Measurements from ENCODE around the gene BUB1B.

The BUB1B gene

GRCh38 chr15:40183636-40184463, 23.0 kb downstream of the BUB1B start:
- DNase-seq = no peak

GRCh38 chr15:40190591-40190990, 29.7 kb downstream of the BUB1B start:
- no peak for DNase-seq

- no peak for DNase-seq
These were observed 32.1 kb downstream of the BUB1B start for GRCh38 chr15:40192942-40193341.

GRCh38 chr15:40197434-40197833, 36.6 kb downstream of the BUB1B start:
- no peak for DNase-seq

GRCh38 chr15:40198355-40199085, 37.7 kb downstream of the BUB1B start:
- DNase-seq = no peak

GRCh38 chr15:40204100-40204499, 43.2 kb downstream of the BUB1B start:
- no peak for DNase-seq

- no peak for DNase-seq
These were observed 56.4 kb downstream of the BUB1B start for GRCh38 chr15:40217166-40217824.

GRCh38 chr15:40219801-40220200, 58.9 kb downstream of the BUB1B start:
- DNase-seq = no peak

GRCh38 chr15:40222131-40222530, 61.3 kb downstream of the BUB1B start:
- no peak for DNase-seq

GRCh38 chr15:40226736-40227135, 65.9 kb downstream of the BUB1B start:
- no peak for DNase-seq

GRCh38 chr15:40229316-40229715, 68.4 kb downstream of the BUB1B start:
- DNase-seq = no peak

- no peak for DNase-seq
These were observed 69.1 kb downstream of the BUB1B start for GRCh38 chr15:40229956-40230355.

GRCh38 chr15:40232625-40233070, 71.8 kb downstream of the BUB1B start:
- no peak for DNase-seq

- no peak for DNase-seq
These were observed 73.1 kb downstream of the BUB1B start for GRCh38 chr15:40233727-40234577.

GRCh38 chr15:40234783-40235182, 73.9 kb downstream of the BUB1B start:
- no peak for DNase-seq

GRCh38 chr15:40235201-40235885, 74.5 kb downstream of the BUB1B start:
- peak; percentile 33 for DNase-seq

GRCh38 chr15:40238532-40239403, 77.9 kb downstream of the BUB1B start, which contains the start of gene PAK6:
Gene PAK6 (plus strand): TSS chr15:40239063. CDS start chr15:40264786, 25,723 bp downstream.
- DNase-seq = no peak

- DNase-seq = no peak
These were observed 78.5 kb downstream of the BUB1B start for GRCh38 chr15:40239404-40239692.

GRCh38 chr15:40239693-40240618, 79.1 kb downstream of the BUB1B start:
- DNase-seq = no peak
